ENCODE results near the gene CADPS.

DNA sequence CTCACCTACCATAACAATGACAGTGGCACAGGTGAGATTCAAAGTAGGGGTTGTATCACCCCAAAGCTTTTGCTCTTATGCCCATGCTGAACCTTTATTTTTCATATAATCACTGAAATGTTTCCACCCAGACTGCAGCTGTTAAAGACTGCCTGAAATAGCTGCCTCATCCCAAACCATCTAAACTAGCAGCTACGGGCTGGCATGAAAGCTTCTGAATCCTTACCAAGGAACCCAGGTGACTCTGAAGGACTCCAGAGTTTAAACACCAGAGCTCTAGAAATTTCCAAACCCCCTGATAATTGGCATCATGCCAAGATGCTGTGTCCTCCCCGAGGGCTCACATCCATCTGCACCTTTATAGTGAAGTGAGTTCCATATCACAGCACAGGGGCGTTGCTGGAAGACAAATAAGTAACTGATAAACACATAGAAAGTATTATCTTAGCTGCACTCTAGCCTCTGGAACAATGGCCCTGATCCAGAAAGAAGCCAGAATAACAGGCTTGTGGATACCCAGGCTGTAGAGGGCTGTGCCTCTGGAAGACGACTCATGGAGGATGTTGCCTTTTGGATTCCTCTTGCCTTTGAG lies 238.9 kb downstream of the CADPS start:
- TF ChIP-seq CTCF (IDR thresholded peaks at IDR 0.05) (no peak), POLR2A (IDR thresholded peaks at IDR 0.05) (no peak)
